ENCODE data around the gene TBC1D14.
A peak's percentile ranks its signal among the peaks of the same experiment; 100 is the strongest.
"Not testable (repeated sequence)": the region's sequence is repeated elsewhere in the genome, so short reads cannot be mapped to it uniquely, and the experiment has no call there.

The TBC1D14 gene

GRCh38 chr4:6971536-6972374 is 62.1 kb downstream of the TBC1D14 start:
- no peak for DNase-seq (ENCODE audit: low read depth in 2 of 2)

- no peak for DNase-seq (ENCODE audit: low read depth in 2 of 2)
Observed at GRCh38 chr4:6972375-6972650, 62.7 kb downstream of the TBC1D14 start.

- DNase-seq (ENCODE audit: low read depth in 2 of 2), result no peak
Observed at GRCh38 chr4:6972911-6973310, 63.3 kb downstream of the TBC1D14 start.

GRCh38 chr4:6974138-6974848 is 64.7 kb downstream of the TBC1D14 start:
- peak; percentile 71 to 76 for DNase-seq (ENCODE audit: low read depth in 2 of 2)

- DNase-seq (ENCODE audit: low read depth in 2 of 2), result not testable (repeated sequence)
Observed at GRCh38 chr4:6977846-6978245, 68.2 kb downstream of the TBC1D14 start.

GRCh38 chr4:6983544-6984142 is 74.0 kb downstream of the TBC1D14 start:
- no peak for DNase-seq (ENCODE audit: low read depth in 2 of 2)

- DNase-seq (ENCODE audit: low read depth in 2 of 2), result no peak
Observed at GRCh38 chr4:6984612-6985425, 75.2 kb downstream of the TBC1D14 start.

- no peak for DNase-seq (ENCODE audit: low read depth in 2 of 2)
Observed at GRCh38 chr4:6986072-6986780, 76.6 kb downstream of the TBC1D14 start.

- DNase-seq (ENCODE audit: low read depth in 2 of 2), result peak; percentile 90 to 92
Observed at GRCh38 chr4:6986781-6987587, 77.4 kb downstream of the TBC1D14 start.

- DNase-seq (ENCODE audit: low read depth in 2 of 2), result no peak
Observed at GRCh38 chr4:6987588-6987961, 77.9 kb downstream of the TBC1D14 start.

- DNase-seq (ENCODE audit: low read depth in 2 of 2), result no peak
Observed at GRCh38 chr4:6988016-6988715, 78.5 kb downstream of the TBC1D14 start.

- no peak for DNase-seq (ENCODE audit: low read depth in 2 of 2)
Observed at GRCh38 chr4:6989331-6989923, 79.8 kb downstream of the TBC1D14 start.

- DNase-seq (ENCODE audit: low read depth in 2 of 2), result no peak
Observed at GRCh38 chr4:6990661-6991060, 81.0 kb downstream of the TBC1D14 start.

- DNase-seq (ENCODE audit: low read depth in 2 of 2), result no peak
Observed at GRCh38 chr4:6991249-6991648, 81.6 kb downstream of the TBC1D14 start.

- DNase-seq (ENCODE audit: low read depth in 2 of 2), result no peak
Observed at GRCh38 chr4:6991771-6992557, 82.3 kb downstream of the TBC1D14 start.

- DNase-seq (ENCODE audit: low read depth in 2 of 2), result no peak
Observed at GRCh38 chr4:6992728-6993677, 83.4 kb downstream of the TBC1D14 start.

GRCh38 chr4:6996481-6996880 is 86.9 kb downstream of the TBC1D14 start:
- DNase-seq (ENCODE audit: low read depth in 2 of 2), result no peak

Measured in stimulated activated CD4-positive, alpha-beta T cell treated with anti-CD3 and anti-CD28 coated beads, Interleukin-1b, Interleukin-23, amount 100 ng/mL, for 4 hours (primary cell).